Hindlimb muscle (tissue), 1 donor: ENCODE results near the gene ZFP57. TPM values are rescaled to one million over a fixed set of nuclear protein-coding genes. Genes with fewer than 3 reads are reported as not detected.

Experiments used
- DNase-seq: peaks from one replicate; pipeline ENCODE4 v3.0.0-alpha.2; 2013
- polyA plus RNA-seq: library from polyadenylated mRNA; unstranded; fragments of 120-200 nt; gene quantifications from one replicate; pipeline ENCODE4 v1.2.1, GENCODE V29; 2013; ENCODE audit not compliant: insufficient read length

The ZFP57 gene
- polyA plus RNA-seq, 1 donor, result not detected

DNA sequence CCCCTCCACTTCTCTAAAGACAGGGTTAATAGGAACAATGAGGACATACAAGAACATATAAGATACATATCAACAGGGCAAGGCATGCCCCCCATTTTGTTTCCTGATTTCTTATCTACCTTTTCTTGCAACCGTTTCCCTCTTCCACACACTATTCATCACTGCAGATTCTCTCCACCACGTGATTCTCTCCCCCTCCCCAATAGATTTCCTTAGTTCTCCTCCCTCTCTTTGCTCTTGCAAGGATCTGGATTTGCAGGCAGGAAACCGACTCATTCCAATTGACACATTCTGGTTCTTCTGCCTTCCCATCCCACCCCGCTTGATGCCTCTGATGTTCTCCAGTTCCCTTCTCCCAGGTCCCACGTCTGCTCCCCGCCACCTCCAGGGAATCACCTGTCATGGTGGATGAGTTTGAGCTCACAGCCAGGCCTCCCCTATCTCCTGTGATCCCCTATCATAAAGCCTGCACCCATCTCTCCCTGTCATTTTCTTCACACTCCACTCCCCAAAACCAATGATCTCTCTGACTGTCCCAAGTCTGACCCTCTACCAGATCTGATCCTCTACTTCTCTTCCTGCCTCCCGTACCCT, 55.5 kb downstream of the ZFP57 start:
- DNase-seq, result no peak

DNA sequence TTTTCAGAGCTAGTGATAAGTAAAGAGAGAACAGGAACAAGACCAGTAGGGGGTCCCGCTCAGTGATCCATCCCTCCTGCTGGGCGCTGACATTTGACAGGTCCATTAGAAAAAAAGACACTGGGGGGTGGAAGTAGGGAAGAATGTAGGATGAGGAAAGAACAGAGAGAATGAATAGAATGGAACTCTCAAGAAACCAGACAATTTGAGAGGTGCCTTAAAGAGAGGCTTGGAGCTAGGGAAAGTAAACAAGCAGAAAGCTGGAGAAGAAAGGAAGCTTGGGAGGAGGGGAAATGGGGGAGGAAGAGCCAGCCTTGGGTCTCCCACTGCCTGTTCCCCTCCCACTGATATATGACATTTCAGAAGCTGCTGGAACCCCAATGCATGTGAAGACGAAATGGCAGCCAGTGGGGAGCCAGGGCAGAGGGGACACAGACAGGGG, 56.4 kb downstream of the ZFP57 start:
- no peak for DNase-seq

Other genes with a start within 250 kb of the ZFP57 start
- not detected for gene OR10C1, start 241.8 kb downstream of the ZFP57 start, polyA plus RNA-seq
- not detected for gene OR11A1, start 224.1 kb downstream of the ZFP57 start, polyA plus RNA-seq
- gene OR2H1, start 224.0 kb downstream of the ZFP57 start, polyA plus RNA-seq, result not detected
- not detected for gene MAS1L, start 193.2 kb downstream of the ZFP57 start, polyA plus RNA-seq
- 0.25 TPM for gene UBD, start 121.4 kb downstream of the ZFP57 start, polyA plus RNA-seq
- gene OR2H2, start 96.0 kb downstream of the ZFP57 start, polyA plus RNA-seq, result not detected
- 31.1 TPM for gene GABBR1, start 48.0 kb downstream of the ZFP57 start, polyA plus RNA-seq
- gene MOG, start 24.1 kb downstream of the ZFP57 start, polyA plus RNA-seq, result not detected
- 10.0 TPM for gene HLA-F, start 42.3 kb upstream of the ZFP57 start, polyA plus RNA-seq
- 0.39 TPM for gene HLA-G, start 146.7 kb upstream of the ZFP57 start, polyA plus RNA-seq